ENCODE data around the gene TPSAB1.

GRCh38 chr16:1217526-1217925, 23.0 kb upstream of the TPSAB1 start:
- no peak for TF ChIP-seq CTCF (conservative IDR thresholded peaks at IDR 0.05 in 1 of 2, IDR thresholded peaks at IDR 0.05 in 1 of 2; ENCODE audit: extremely low read depth in 1 of 2, insufficient read depth in 1 of 2, low read depth in 1 of 2, low read length in 2 of 2)
- no peak for TF ChIP-seq EZH2 (IDR thresholded peaks at IDR 0.05; ENCODE audit: borderline replicate concordance, low read length)

All from mammary epithelial cell (primary cell).